ENCODE results near the gene C1orf35.

C1orf35 gene

DNA sequence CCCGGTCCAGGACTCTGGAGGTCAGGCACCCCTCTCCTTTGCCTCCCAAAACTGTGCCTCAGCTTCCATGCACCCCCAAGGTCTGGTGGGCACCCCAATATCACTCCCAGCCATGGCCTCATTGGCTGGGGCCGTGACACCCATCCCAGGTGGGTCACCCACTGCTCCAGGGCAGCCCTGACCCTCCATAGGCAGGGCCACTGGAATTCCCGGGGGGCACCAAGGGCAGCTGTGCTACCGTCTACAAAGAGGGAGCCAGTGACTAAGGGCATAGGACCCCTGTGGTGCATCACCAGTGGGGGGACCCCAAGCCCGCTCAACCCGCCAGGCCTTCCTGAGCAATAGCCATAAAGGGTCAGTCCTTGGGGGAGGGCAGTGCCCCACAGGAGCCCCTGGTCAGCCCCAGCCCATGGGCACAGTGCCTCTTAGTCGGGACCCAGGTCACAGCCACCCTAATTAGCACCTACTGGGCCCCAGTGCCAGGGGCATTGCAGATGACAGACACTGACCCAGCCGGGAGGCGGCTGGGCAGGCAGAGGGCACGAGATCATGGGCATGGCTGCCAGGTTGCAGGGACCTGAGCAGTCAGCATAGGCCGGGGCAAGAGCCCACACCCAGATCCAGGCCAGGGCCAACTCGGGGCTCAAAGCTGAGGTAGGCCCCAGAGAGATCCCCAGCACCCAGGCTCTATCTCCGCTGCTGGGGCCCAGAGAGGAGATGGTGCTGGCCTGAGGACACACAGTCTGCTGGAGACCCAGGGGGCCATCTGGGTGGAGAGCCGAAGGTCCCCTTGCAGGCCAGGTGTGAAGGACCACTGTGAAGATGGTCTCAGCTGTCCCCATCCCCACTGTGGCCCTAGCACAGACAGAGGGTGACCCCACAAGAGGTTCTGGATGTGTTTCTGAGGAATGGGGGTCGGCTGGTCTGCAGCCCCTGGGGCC, 39.6 kb downstream of the C1orf35 start:
- DNase-seq (ENCODE audit: low read depth in 2 of 2) = no peak

DNA sequence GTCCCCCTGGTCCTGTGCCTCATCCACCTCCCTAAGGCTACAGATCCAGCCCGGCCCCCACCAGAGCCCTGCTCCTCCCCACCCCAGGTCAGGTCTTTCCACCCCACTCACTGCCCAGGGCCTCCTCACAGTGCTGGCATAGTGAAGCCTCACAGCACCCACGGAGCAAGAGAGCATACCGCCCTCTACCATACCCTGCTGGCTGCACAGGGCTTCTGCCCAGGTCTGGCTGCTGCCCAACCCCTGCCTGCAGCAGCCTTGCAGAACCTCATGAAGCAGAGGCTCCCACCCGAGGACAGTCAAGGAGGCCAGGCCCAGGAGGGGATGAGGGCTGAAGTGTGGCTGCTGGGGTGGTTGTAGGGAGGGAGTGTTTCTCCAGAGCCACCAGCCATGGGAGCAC, 40.3 kb downstream of the C1orf35 start:
- no peak for DNase-seq (ENCODE audit: low read depth in 2 of 2)

- no peak for DNase-seq (ENCODE audit: low read depth in 2 of 2)
Measured at GRCh38 chr1:228062085-228062791, 40.9 kb downstream of the C1orf35 start.

- DNase-seq (ENCODE audit: low read depth in 2 of 2) = no peak
Measured at GRCh38 chr1:228061411-228062084, 41.6 kb downstream of the C1orf35 start.

DNA sequence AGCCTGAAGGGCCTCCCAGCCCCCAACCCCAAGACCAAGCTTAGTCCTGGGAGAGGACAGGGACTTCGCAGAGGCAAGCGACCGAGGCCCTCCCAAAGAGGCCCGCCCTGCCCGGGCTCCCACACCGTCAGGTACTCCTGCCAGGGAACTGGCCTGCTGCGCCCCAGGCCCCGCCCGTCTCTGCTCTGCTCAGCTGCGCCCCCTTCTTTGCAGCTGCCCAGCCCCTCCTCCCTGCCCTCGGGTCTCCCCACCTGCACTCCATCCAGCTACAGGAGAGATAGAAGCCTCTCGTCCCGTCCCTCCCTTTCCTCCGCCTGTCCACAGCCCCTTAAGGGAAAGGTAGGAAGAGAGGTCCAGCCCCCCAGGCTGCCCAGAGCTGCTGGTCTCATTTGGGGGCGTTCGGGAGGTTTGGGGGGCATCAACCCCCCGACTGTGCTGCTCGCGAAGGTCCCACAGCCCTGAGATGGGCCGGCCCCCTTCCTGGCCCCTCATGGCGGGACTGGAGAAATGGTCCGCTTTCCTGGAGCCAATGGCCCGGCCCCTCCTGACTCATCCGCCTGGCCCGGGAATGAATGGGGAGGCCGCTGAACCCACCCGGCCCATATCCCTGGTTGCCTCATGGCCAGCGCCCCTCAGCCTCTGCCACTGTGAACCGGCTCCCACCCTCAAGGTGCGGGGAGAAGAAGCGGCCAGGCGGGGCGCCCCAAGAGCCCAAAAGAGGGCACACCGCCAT, 42.5 kb downstream of the C1orf35 start:
- DNase-seq (ENCODE audit: low read depth in 2 of 2) = no peak

GRCh38 chr1:228059634-228060457, 43.3 kb downstream of the C1orf35 start:
- DNase-seq (ENCODE audit: low read depth in 2 of 2) = peak; percentile 35 to 87

DNA sequence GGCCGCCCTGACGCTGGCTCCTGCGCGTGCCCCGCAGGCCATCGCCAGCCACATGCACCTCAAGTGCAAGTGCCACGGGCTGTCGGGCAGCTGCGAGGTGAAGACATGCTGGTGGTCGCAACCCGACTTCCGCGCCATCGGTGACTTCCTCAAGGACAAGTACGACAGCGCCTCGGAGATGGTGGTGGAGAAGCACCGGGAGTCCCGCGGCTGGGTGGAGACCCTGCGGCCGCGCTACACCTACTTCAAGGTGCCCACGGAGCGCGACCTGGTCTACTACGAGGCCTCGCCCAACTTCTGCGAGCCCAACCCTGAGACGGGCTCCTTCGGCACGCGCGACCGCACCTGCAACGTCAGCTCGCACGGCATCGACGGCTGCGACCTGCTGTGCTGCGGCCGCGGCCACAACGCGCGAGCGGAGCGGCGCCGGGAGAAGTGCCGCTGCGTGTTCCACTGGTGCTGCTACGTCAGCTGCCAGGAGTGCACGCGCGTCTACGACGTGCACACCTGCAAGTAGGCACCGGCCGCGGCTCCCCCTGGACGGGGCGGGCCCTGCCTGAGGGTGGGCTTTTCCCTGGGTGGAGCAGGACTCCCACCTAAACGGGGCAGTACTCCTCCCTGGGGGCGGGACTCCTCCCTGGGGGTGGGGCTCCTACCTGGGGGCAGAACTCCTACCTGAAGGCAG, 44.0 kb downstream of the C1orf35 start:
- peak in 1 of 2 donors; percentile 16 for DNase-seq (ENCODE audit: low read depth in 2 of 2)

- no peak for DNase-seq (ENCODE audit: low read depth in 2 of 2)
Measured at GRCh38 chr1:228058172-228058948, 44.8 kb downstream of the C1orf35 start.

All from stimulated activated CD8-positive, alpha-beta memory T cell treated with anti-CD3 and anti-CD28 coated beads, Interleukin-2, amount 100 ng/mL, for 48 hours (primary cell).